Gastrocnemius medialis (tissue), 4 donors: ENCODE results near the gene NFAM1. TPM values are rescaled to one million over a fixed set of nuclear protein-coding genes. Genes with fewer than 3 reads are reported as not detected.

Experiments
- ATAC-seq, 2 donors: fragments of 150-250 bp; one replicate each; pipeline ENCODE4 v1.9.1; 2016
- DNase-seq, 2 donors: peaks; one replicate each; pipeline ENCODE4 v3.0.0-alpha.2; 2019
- H3K27ac ChIP-seq, 4 donors: fragments of 200-600 bp; sonication (generic); 1 replicate in 1 of 4; 2 replicates in 3 of 4; pipeline ENCODE4 v1.5.1; 2016 to 2018; ENCODE audit warnings: mild to moderate bottlenecking in 2 of 4, moderate library complexity in 1 of 4
- H3K27me3 ChIP-seq, 3 donors: fragments of 200-600 bp; sonication (generic) in 2 of 3; 1 replicate in 1 of 3; 2 replicates in 2 of 3; pipeline versions ENCODE4 v1.5.1 to v1.6.0; 2016 to 2019; ENCODE audit warnings: mild to moderate bottlenecking in 1 of 3, moderate library complexity in 1 of 3
- H3K36me3 ChIP-seq, 2 donors: fragments of 200-600 bp; sonication (generic) in 1 of 2; one replicate each; pipeline ENCODE4 v1.5.1; 2017 to 2018
- H3K4me1 ChIP-seq, 2 donors: fragments of 200-600 bp; sonication (generic) in 1 of 2; one replicate each; pipeline ENCODE4 v1.5.1; 2016 to 2017; ENCODE audit warnings: mild to moderate bottlenecking in 2 of 2
- H3K4me3 ChIP-seq, 4 donors: fragments of 200-600 bp; sonication (generic) in 3 of 4; 1 replicate in 1 of 4; 2 replicates in 3 of 4; pipeline ENCODE4 v1.5.1; 2016 to 2019; ENCODE audit warnings: mild to moderate bottlenecking in 2 of 4
- H3K9me3 ChIP-seq, 3 donors: fragments of 200-600 bp; sonication (generic) in 2 of 3; 1 replicate in 1 of 3; 2 replicates in 2 of 3; pipeline ENCODE4 v1.5.1; 2016 to 2019
- CTCF ChIP-seq, 5 experiments: fragments of 450-650 bp in 3 of 5; fragments of 200-600 bp in 2 of 5; sonication (generic) in 2 of 5; IDR thresholded peaks in 4 of 5; conservative IDR thresholded peaks in 1 of 5; 1 replicate in 4 of 5; 2 replicates in 1 of 5; pipeline ENCODE4 v1.5.1; 2016 to 2019; ENCODE audit warnings: antibody characterized with exemption in 5 of 5, mild to moderate bottlenecking in 3 of 5, moderate library complexity in 3 of 5
- POLR2A ChIP-seq, 2 donors: fragments of 450-650 bp; IDR thresholded peaks; one replicate each; pipeline ENCODE4 v1.6.1; 2017; ENCODE audit warnings: antibody characterized with exemption in 2 of 2, mild to moderate bottlenecking in 2 of 2, moderate library complexity in 2 of 2
- in situ Hi-C, 4 donors: fragments of 200-750 bp; cut with MboI; loops; one replicate each; pipeline versions ENCODE4 v1.15.0 to v1.8.0; 2017; ENCODE audit warnings: low sequenced_read_pairs in 4 of 4
- intact Hi-C: fragments of 100-400 bp; cut with DNase I; formaldehyde crosslinking; loops from one replicate; pipeline ENCODE4 v1.15.1; 2023; ENCODE audit warnings: low total_unique reads
- total RNA-seq, 4 donors: library from RNA; depleted of rRNA; stranded (reverse); fragments of >200 nt; gene quantifications; one replicate each; pipeline versions ENCODE4 v1.1.0 to v1.2.3, GENCODE V29; 2016

Gene NFAM1
- total RNA-seq, 4 donors from 2014 or later = 0.20 to 0.59 (median 0.58) TPM; not detected in 1

DNA sequence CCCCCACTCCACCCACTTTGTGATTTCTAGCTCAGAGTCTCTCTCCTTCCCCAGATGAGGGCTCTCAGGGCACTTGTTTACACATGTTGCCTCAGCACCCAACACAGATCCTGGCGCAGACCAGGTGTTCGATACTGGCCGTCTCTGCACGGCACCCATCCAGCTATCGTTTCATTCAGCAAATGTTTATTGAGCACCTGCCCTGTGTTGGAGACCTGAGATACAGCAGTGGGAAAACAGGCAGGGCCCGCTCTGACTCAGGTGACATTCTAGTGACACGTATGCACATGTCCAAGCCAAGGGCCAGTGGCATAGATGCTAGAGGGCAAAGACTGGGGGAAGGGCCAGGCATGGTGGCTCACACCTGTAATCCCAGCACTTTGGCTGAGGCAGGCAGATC, 71.9 kb downstream of the NFAM1 start:
- TF ChIP-seq CTCF (IDR thresholded peaks at IDR 0.05 in 4 of 5, conservative IDR thresholded peaks at IDR 0.05 in 1 of 5) = no peak
- TF ChIP-seq POLR2A (IDR thresholded peaks at IDR 0.05) = no peak
- H3K4me1 ChIP-seq = no peaks in the 10 kb centered on the region
- H3K9me3 ChIP-seq = no peaks in the 10 kb centered on the region
- no peak overlapping the region for H3K4me3 ChIP-seq
- H3K36me3 ChIP-seq = no peaks in the 10 kb centered on the region
- peaks cover 2 to 6% (median 3%) of the 10 kb centered on the region in 3 donors for H3K27me3 ChIP-seq
- no peak overlapping the region for H3K27ac ChIP-seq
- intact Hi-C loops = no loop called here
- no peak for ATAC-seq
- in situ Hi-C loops = no loop called here
- no peak for DNase-seq

- no peak for ATAC-seq
- in situ Hi-C loops (no loop called here), intact Hi-C loops (no loop called here)
- Histone ChIP-seq H3K9me3 (no peaks in the 10 kb centered on the region), H3K36me3 (no peaks in the 10 kb centered on the region), H3K4me3 (no peak overlapping the region), H3K27me3 (no peaks in the 10 kb centered on the region), H3K4me1 (no peaks in the 10 kb centered on the region), H3K27ac (no peak overlapping the region)
- TF ChIP-seq CTCF (IDR thresholded peaks at IDR 0.05 in 4 of 5, conservative IDR thresholded peaks at IDR 0.05 in 1 of 5) (no peak), POLR2A (IDR thresholded peaks at IDR 0.05) (no peak)
- no peak for DNase-seq
Observed at GRCh38 chr22:42358643-42359558, 73.3 kb downstream of the NFAM1 start.

DNA sequence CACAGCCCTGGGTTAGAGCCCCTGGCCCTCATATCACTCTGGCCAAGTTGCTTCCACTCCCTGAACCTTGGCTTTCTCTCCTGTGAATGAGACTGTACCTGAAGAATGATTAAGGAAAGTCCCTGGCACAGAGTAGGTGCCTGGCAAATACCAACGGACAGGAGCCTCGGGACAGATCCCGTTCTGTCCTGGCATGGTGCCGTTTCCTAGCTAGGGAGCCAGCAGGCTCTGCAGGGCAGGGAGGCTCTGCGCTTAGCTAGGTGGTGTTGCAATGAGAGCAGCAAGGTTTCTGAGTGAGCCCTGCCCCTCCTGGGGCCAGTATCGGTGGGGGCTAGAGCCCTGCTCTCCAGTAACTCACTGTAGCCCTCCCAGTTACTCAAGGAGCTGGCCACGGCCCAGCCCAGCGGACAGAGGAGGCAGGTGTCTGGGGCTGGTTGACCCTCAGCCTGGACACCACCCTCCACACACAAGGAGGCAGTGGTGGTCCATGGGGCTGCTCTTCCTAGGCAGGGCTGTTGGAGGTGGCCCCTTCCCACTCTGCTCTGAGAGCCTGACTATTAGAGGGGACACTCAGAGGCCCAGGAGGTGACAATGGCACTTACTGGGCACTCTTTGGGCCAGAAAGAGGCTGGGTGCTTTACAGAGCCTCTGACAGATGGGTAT, 74.4 kb downstream of the NFAM1 start:
- Histone ChIP-seq H3K4me3 (no peak overlapping the region), H3K9me3 (no peaks in the 10 kb centered on the region), H3K27me3 (no peaks in the 10 kb centered on the region), H3K27ac (no peak overlapping the region), H3K36me3 (no peaks in the 10 kb centered on the region), H3K4me1 (no peaks in the 10 kb centered on the region)
- intact Hi-C loops = no loop called here
- DNase-seq (peak; percentile 32 to 70), ATAC-seq (peak; percentile 66 to 85)
- in situ Hi-C loops = no loop called here
- TF ChIP-seq POLR2A (IDR thresholded peaks at IDR 0.05) (no peak), CTCF (IDR thresholded peaks at IDR 0.05 in 4 of 5, conservative IDR thresholded peaks at IDR 0.05 in 1 of 5) (no peak)

- Histone ChIP-seq H3K36me3 (no peaks in the 10 kb centered on the region), H3K4me3 (no peak overlapping the region), H3K4me1 (no peaks in the 10 kb centered on the region), H3K27ac (no peak overlapping the region), H3K27me3 (no peaks in the 10 kb centered on the region), H3K9me3 (no peaks in the 10 kb centered on the region)
- in situ Hi-C loops (no loop called here), intact Hi-C loops (no loop called here)
- ATAC-seq (no peak), DNase-seq (no peak)
- TF ChIP-seq CTCF (IDR thresholded peaks at IDR 0.05 in 4 of 5, conservative IDR thresholded peaks at IDR 0.05 in 1 of 5) (no peak), POLR2A (IDR thresholded peaks at IDR 0.05) (no peak)
Observed at GRCh38 chr22:42357221-42357620, 75.0 kb downstream of the NFAM1 start.
